DMS114 treated with DMSO at 0.1 percent for 48 hours (cell line): ENCODE measurements around the gene ITFG1.
"Not testable (repeated sequence)": the region's sequence is repeated elsewhere in the genome, so short reads cannot be mapped to it uniquely, and the experiment has no call there.

Source experiments
- DNase-seq: peaks from one replicate; lab custom pipeline; 2025; ENCODE audit not compliant: unreplicated experiment; lab: John Stamatoyannopoulos, UW

Gene ITFG1

DNA sequence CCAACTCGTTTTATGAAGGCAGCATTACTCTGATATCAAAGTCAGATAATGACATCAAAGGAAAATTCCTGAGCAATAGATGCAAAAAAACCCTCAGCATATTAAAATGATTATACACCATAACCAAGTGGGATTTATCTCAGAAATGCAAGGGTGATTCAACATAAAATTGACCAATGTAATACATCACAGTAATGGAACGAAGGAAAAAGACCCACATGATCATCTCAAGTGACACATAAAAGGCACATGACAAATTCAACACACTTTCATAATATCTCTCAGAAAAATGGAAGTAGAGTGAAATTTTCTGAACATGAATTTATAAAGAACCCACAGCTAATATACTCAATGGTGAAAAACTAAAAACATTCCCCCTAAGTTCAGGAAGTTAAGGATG is 118.8 kb downstream of the ITFG1 start:
- DNase-seq = no peak

DNA sequence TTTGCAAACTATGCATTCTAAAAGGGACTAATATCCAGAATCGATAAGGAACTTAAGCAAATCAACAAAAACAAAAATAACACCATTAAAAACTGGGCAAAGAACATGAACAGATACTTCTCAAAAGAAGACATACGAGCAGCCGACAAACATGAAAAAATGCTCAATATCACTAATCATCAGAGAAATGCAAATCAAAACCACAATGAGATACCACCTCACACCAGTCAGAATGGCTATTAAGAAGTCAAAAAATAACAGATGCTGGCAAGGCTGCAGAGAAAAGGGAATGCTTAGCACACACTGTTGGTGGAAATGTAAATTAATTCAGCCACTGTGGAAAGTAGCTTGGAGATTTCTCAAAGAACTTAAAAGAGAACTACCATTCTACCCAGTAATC is 130.3 kb downstream of the ITFG1 start:
- not testable (repeated sequence) for DNase-seq

DNA sequence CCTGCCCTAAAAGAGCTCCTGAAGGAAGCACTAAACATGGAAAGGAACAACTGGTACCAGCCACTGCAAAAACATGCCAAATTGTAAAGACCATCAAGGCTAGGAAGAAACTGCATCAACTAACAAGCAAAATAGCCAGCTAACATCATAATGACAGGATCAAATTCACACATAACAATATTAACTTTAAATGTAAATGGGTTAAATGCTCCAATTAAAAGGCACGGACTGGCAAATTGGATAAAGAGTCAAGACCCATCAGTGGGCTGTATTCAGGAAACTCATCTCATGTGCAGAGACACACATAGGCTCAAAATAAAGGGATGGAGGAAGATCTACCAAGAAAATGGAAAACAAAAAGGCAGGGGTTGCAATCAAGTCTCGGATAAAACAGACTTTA is 136.6 kb downstream of the ITFG1 start:
- not testable (repeated sequence) for DNase-seq

DNA sequence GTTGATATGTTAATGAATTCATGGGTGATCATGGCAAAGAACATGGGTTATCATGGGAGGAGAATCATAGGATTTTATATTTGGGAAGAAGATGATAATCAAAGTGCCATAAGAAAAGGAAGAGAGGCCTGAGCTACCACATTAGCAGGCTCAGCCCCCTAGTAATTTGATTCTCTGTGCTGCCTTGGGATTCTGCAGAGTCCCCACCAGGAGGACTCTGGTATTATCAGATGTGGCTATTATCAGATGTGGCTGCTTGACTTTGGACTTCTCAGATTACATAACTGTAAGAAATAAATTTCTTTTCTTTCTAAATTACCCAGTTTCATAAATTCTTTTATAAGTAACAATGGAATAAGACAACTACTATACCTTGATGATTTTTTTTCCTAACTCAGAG is 137.6 kb downstream of the ITFG1 start:
- DNase-seq = no peak

DNA sequence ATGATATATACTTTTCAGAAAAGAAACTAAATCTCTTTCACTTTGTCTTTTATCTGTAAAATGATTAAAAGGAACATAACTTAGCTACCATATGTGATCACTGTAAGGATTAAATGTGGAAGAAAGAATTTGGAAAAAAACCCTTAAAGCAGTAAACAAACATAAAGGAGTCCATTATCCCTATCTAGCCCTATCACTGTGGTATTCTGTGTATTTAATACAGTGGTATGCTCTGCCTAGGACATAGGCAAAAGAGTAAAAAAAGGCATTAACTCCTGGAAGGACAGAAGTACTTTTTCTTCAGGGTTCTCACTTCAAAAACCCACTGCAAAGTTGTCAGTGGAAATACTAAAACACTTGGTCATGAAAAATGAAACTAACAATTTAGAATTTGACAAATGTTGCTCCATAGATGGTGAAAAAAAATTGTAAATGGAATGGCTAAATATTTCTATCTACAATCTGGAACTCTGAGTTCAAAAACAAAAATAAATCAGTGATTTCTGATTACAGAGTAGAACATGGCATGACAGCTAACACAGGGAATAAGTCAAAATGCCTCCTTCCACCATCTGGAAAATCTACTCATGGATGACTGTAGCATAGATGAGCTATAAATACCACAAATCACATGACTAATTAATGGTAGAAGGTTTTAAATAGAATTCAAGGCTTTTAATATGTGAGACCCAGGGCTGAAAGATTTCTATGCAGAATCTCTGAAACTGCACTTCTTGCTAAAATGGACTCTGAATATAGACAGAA is 140.1 kb downstream of the ITFG1 start:
- no peak for DNase-seq

DNA sequence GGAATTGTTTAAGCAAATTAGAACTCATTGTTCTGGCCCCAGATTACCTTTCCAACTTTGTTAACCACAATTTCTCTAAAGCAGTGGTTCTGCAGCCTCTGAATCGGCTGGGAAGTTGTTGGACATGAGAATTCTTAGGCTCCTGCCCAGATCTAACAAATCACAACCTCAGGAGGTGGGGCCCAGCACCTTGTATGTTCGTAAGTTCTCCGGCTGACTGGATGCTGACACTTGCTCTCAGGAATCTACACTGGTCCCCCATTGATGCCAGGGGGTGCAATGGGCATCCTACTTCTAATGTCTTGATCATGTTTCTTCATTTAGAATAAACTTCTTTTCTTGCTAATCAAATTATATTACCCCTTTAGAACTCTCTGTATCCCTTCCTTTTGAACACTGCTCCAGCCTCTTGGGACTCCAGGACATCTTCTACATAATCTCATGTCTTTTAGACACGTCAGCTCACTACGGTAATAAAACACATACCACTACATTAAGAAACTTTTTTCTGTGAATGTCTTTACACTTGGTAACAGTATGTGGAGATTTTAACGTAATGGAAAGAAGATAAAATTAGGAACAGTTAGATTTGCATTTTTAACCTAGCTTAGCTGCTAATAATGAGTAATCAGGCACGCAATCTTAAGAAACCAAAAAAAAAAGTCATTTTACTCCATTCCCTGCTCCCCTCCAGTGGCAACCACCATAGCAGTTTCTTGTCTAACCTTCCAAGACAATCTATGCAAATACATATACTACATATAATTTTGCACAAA is 143.2 kb downstream of the ITFG1 start:
- no peak for DNase-seq

DNA sequence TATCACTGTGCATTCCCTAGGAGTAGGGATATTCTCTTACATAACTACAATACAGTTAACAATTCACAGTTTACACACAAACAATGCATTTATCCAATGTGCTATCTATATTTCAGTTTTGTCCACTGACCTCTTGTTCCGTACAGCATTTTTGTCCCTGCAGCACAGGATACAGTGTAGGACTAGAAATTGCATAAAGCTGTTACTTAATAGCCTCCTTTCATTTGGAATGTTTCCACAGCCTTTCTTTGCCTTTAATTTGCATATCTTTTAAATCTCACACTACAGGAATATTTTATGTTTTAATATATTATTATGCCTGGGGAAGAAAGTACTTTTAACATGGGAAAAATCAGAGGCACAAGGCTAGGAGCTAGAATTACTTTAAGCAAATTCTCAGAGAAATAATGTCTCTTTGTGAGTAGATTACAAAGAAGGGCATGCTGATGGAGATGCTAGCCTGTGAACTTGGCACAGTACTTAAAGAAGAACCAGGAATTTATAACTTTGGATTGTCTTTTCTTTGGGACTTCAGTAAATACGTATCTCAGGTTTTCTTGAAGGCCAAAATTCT is 144.3 kb downstream of the ITFG1 start:
- no peak for DNase-seq

DNA sequence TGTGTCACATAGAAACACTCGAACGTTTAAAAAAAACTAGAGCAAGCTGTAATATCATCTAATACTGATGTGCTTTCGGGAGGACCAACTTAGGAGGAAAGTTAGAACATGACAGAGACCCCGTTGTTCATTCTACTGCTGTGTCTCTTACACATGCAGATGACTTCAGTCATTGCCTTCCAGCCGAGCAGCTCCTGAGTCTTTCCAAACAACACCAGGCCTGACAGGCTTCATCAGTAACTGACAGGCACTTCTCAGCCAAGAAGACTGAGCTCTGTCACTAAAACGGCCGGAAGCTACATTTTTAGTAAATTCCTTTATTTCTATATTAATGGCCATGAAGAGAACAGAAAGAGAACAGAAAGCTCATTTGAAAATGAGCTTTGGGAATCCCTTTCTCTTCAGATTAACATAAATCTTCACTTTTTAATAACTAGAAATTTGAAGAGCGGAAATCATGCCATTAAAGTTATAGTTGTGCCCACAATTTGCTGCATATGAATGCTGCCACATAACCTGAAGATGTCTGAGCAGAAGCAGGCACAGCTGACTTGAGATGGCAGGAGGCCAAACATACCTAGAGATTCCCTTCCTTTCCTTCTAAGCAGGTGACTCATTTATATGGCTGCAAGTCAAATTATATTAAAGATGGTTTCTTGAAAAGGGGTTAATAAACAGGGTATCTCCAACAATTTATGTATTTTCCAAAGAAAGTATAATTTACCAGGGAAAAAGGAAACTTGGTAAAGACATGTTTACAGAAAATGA is 148.9 kb downstream of the ITFG1 start:
- DNase-seq = no peak

DNA sequence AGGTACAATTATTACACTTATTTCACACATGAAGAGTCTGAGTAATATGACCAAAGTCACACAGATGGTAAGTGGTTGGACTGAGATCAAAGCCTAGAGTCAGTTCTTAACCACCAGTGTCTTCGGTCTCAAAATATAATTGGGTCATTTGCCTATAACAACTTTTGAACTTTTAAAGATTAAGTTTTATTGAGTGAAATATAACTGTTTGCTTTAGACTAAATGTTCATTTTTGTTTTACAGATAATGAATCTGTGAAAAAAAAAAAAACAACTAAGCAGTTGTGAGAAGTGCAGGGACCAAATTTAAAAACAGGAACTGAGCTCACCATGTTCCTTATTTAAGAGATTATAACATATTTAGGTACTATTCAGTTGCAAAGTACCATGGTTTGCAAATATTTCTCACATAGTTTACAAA is 150.1 kb downstream of the ITFG1 start:
- no peak for DNase-seq

DNA sequence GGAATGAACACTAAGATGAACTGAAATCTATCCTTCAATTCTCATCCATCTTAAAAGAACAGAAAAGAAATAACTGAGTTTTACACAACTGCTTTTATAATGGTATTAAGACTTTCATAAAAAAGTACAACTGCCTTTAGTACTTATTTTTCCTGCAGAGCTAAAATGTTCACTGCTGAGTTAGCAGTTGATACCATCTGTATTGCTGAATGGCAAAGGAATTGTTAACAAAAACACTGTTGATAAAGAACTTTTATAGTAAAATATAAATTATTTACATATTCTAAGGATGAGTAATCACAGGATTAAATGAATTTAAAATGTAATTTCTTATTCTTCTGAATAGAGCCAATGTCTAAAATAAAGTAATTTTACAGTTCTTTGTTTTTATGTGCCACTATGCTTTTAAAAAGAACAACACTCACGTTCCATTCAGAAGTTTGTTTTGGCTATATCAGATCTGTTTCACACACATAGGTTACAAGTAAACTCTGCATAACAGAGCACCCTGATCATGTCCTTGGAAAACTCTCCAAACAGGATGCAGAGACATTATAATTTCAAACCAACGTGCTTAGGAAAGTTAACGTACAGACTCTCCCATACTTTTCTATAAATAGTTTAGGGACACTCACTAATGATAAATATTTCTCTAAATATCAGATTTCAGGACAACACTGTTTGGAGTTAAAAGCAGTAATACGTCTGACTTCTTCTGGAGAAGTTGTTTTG is 151.1 kb downstream of the ITFG1 start:
- DNase-seq = no peak

DNA sequence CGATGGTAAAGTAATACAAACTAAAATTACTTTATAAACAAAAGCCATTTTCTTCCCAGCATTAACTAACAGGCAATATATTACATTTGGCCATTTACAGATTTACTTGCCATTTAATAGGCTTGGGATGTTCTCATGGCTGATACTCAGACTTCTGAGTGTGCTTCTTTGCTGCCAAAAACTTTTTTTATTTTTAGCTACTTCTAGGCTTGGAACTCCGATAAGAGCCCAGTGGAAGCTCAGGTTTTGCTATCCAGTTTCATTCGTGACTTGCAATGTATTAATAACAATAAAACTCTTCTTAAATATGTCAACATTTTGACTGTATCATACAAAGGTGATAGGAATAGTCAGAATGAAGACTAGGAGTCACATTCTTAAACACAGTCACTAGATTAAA is 152.3 kb downstream of the ITFG1 start:
- no peak for DNase-seq

DNA sequence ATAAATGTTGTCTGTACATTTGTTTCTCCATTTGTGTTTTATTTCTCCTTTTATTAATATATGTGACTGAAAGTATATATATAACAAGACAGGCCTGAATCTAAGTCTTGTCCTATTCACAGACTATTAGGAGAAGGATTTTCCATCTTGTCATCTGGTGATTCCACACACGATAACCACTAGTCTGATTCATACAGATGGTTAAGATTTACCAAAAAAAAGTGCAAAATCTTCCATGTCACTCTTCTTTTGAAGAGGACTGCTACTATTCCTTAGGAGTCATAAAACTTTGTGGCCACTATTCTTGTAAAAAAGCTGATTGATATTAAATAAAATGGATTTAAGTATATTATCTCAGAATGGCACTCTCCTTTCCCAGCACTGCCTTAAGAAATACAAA is 156.3 kb downstream of the ITFG1 start:
- DNase-seq = no peak

DNA sequence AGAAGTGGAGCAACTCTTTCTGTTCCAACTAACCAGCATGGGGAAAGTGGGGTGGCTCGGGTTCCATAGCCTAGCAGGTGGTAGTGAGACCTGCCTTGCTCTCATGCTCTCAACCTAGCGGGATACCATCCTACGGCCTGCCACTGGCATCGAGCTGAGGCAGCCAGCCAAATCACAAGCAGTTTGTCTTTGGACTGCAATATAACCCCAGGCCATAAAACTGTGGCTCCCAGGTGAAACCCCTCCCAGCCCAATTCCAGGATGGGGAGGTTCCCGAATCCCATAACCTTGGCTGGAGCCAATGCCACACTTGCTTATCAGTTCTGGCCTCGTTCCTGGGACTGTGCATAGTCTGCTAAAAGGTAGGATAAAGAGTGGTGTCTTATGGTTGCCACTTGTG is 161.3 kb downstream of the ITFG1 start:
- no peak for DNase-seq

DNA sequence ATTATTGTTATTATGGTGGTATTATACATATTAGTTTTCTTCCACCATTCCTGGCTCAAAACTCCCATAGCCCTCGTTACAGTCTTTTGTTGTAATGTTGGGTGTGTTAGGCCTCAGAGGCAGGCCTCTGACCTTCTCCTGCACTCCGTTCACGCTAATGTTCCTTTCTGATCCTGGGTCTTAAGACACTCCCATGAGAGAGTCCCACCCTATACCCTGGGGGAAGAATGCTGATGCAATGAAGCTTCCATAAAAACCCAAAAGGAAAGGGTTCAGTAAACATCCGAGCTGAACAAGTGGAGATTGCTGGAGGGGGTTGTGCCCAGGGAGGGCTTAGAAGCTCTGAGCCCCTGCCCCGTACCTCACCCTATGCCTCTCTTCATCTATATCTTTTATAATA is 175.9 kb downstream of the ITFG1 start:
- DNase-seq = no peak

DNA sequence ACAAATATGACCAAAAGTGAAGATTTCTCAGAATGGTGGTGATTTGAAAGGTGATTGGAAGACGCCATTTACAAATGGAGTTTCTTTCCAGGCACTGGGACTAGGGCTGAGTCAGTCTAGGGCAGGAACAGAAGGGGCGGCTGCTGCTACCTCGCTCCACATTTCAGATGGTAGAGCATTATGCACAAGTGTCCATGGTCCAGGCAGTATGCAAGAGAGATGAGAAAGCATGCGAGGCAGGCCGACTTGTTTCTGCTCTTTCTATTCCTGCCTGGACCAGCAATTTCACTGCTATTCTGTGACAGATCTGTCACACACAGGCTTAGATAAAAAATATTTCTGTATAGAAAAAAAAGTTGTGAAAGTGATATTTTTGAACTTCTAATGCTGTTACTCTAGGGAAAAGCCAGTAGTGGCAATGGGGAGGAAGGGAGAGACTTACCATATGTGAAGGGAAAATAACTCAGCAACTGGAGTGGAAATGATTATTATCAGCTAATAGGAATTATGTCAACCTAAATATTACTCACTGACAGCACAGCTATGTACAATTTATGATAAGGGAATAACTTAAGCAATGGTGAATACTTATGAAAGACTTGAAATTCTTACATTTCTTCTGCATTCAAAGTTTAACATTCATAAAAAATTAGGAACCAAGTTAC is 182.4 kb downstream of the ITFG1 start:
- DNase-seq = no peak

DNA sequence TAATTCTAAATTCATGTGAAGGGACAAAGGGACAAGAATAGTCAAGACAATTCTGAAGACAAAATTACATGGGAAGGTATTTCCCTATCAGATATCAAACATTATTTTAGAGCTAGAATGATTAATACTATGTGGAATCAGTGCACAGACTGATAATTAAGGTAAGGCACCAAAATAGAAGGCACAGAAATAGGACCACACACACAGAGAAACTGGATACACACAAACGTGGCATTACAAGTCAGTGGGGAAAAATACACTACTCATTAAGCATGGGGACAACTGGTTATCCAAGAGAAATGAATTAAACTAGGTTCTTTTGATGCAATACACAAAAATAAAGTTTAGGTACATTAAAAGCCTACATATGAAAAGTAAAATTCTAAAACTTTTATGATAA is 184.3 kb downstream of the ITFG1 start:
- no peak for DNase-seq

DNA sequence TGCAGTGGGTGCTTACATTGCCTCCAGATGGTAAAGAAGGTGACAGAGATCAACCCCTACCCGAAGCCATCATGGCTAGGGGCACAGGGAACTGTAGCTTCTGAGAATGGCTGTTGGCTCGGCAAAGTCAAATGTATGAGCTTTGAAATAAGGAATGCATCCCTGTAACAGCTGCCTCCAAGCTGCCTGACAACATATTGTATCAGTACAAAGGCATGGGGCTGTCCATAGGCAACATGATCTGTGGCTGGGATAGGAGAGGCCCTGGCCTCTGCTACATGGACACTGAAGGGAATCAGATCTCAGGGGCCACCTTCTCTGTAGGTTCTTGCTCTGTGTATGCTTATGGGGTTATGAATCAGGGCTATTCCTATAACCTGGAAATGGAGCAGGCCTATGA is 197.9 kb downstream of the ITFG1 start:
- no peak for DNase-seq

DNA sequence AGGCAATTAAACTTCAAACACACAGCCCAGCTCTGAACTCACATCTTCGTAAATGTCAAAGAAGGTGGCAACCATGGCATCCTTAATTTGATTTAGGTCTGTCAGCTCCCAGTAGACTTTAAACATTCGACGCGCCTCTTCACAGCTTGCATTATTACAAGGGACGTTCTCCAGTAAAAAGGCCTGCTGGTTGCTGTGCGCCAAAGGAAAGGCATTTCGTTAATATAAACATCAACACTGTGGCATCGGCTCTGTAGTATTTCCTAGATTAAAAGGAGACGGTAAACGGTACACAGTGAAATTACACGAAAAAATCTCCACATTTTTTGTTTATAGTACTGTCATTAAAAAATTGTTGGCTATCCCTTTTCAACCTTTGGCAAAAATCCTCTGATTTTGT is 200.4 kb downstream of the ITFG1 start:
- DNase-seq = no peak

DNA sequence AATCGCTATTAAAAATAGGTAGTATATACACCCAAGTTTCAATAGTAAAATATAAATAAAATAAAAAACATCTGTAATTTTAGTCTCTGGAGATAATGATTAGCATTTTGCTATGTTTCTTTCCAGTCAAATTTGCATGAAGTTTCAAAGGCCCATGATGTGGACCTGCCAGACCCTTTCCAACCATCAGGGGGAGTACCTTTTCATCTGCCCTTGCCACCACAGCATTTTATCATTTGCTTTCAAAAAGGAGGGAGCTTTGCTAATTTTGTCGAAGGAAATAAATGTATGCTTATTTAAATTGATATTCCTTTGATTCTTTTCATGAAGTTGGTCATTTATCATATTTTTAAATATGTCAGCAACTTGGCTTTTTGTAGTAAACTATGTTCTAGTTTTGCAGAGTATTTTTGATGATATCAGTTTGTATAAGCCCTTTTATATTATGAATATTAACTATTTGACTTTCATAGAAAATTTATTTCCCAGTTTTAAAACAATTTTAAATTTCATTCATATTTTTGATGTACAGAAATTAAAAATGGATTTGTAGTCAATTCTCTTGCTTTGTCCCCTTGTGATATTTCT is 201.9 kb downstream of the ITFG1 start:
- peak; percentile 2 for DNase-seq

DNA sequence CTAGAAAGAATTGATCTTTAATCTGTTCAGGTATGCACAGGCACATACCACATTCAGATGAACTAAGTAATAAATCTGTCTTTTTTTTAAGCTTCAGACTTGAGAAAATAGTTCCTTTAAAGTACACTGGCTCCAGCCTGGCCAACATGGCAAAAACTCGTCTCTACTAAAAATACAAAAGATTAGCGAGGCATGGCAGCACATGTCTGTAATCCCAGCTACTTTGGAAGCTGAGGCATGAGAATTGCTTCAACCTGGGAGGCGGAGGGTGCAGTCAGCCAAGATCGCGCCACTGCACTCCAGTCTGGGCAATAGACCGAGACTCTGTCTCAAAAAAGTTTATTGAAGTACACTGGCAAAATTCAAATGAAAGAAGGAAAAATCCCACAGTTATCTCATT is 206.1 kb downstream of the ITFG1 start:
- no peak for DNase-seq
